Stimulated activated CD8-positive, alpha-beta memory T cell treated with anti-CD3 and anti-CD28 coated beads, Interleukin-4, amount 100 ng/mL, for 1 hour (primary cell): Measurements from ENCODE around the gene SLC6A19.
"Not testable (repeated sequence)": the region's sequence is repeated elsewhere in the genome, so short reads cannot be mapped to it uniquely, and the experiment has no call there.

Source experiments
- DNase-seq, 2 donors: peaks; one replicate each; pipeline ENCODE4 v3.0.0-alpha.2; 2020; ENCODE audit warnings: low read depth in 2 of 2, low spot score in 1 of 2

Gene SLC6A19

GRCh38 chr5:1261643-1262042 lies 60.2 kb downstream of the SLC6A19 start:
- DNase-seq = no peak

GRCh38 chr5:1262381-1262780 lies 61.0 kb downstream of the SLC6A19 start:
- DNase-seq = no peak

DNA sequence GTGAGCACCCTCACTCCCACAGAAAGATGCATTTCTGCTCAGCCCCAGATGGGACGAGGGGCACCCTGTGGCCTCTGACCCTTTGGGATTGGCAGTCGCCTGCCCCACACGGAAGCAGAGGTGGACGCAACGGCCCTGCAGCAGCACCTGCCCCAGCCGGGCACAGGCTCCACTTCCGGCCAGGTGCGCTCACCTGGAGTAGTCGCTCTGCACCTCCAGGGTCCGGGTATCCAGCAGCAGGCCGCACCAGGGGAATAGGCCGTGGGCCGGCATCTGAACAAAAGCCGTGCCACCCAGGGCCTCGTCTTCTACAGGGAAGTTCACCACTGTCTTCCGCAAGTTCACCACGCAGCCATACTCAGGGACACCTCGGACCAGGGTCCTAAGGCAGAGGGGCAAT lies 62.8 kb downstream of the SLC6A19 start:
- no peak for DNase-seq

DNA sequence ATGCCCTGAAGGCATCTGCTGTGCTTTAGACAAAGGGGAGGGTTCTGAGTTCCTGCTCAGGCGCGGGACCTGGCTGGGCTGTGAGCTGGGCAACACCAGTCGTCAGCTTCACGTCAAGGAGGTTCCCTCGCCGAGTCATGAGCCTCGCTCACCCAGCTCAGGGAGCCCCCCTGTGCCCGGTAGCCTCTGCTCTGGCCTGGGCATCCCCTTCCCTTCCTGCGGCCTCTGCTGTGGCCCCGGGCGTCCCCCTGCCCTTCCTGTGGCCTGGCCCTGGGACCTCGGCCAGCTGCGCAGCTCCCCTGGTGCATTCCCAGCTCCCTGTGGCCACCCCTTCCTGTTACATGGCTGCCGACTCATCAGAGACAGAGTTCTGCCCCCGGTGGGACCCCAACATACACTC lies 63.6 kb downstream of the SLC6A19 start:
- no peak for DNase-seq

GRCh38 chr5:1265461-1266455 lies 64.4 kb downstream of the SLC6A19 start:
- DNase-seq = no peak

DNA sequence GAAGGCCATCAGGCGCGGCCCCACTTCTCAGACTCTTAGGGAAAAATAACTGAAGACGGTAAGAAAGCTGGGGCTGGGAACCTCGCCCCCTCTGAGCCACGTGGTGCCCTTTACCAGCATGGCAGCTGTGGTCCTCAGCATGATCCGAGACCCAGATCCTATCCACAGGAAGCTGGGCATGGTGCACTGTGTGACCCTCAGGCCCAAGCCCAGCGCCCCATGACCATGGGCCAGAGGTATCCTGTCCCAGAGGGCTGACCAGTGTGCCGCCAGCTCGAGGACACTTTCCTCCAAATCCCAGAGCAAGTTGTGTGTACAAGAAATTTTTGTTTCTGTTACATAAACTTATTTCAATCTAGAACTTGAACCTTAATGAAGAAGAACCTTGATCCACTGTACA lies 65.4 kb downstream of the SLC6A19 start:
- no peak for DNase-seq

GRCh38 chr5:1267464-1267863 lies 66.1 kb downstream of the SLC6A19 start:
- DNase-seq = not testable (repeated sequence)

DNA sequence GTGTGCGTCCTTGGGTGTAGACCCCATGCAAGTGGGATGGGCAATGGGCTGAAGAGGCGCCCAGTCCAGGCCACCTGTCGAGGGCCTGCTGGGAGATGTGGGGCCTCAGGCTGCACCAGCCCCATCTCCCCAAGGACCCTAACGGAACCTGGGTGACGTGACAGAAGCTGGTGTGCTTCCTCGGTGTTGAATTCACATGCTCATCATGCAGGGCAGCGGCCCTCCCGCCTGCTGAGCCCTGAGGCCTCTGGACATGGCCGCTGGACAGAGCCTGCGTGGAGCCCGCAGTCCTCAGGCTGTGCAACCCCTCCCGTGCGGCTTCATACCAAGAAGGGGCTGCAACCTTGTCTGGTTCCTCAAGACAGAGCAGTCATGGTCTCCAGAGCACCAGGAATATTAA lies 66.7 kb downstream of the SLC6A19 start:
- DNase-seq = no peak

GRCh38 chr5:1268666-1269065 lies 67.3 kb downstream of the SLC6A19 start:
- DNase-seq = peak in 1 of 2 donors; percentile 25

DNA sequence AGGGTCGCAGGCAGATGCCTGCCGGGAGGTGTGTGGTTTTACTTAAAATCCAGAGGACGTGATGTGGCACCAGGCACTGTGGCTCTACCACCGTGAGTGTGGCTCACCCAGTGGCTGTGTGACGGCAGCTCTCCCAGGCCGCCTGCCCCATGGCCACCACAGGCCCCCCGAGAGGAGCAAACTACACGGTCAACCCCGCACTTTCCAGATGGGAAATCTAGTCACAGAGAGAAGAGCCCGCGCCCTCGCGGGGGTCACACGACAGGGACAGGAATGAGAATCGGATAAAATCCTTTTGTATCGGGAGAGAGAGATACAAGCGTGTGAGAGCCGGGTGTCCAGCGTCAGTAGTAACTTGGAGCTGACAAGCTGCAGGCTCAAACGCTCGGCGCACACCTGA lies 69.0 kb downstream of the SLC6A19 start:
- no peak for DNase-seq

DNA sequence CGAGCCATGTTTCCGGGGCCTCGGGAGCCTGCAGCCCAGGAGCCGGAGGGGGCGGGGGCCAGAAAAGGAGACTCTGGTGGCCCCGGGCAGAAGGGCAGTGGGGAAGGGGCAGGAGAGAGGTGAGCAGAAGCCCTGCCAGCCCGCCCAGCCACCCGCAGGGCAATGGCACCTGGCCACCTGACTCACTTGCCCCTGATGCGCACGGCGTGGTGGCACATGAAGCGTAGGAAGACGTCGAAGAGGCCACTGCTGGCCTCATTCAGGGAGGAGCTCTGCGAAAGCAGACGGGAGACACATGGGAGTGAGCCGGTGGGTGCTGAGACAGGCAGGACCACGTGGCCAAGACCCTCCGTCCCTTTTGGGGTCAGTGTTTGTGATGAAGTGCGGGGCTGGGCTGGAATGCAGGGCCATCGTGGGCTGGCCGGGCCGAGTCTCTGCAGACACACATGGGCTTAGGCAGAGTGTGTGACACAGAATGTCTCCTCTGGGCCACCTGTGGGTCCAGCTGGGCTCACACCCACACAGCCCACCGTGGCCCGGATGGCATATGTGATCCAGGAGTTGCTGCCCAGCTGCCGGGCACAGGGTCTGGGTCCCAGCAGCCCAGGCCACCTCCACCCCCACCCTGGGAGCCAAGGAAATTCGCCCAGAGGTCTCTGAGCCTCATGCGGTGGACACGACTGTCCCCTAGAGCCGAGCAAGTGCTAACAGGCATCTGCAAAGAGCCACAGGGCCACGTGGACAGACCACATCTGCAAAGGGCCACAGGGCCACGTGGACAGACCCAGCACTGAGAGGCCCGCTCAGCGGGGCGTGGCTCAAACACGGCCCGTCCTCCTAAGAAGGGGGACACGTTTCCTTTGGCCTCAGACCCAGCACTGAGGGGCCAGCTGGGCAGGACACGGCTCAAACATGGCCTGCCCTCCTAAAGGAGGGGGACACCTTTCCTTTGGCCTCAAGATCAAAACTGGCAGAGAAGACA lies 69.8 kb downstream of the SLC6A19 start:
- DNase-seq = no peak

DNA sequence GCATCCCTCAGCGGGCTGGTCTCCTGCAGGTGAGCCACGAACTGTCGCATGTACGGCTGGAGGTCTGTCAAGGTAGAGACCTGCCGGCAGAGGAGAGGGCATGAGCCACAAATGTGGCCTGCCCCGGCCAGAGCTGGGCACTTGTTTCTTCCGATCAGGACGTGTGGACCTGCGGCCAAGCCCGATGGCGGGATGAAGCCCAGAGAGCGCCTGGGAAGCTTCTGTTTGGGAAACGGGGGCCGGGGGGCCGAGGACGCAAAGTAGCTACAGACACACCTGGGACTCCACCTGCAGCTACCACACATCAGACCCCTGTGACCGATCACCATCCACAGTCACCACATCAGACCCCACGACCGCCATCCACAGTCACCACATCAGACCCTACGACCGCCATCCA lies 70.8 kb downstream of the SLC6A19 start:
- DNase-seq = no peak

GRCh38 chr5:1273745-1274144 lies 72.3 kb downstream of the SLC6A19 start:
- DNase-seq = no peak

GRCh38 chr5:1274471-1274870 lies 73.1 kb downstream of the SLC6A19 start:
- DNase-seq = no peak
